ENCODE results near the gene STAC.
"Not testable (repeated sequence)": the region's sequence is repeated elsewhere in the genome, so short reads cannot be mapped to it uniquely, and the experiment has no call there.

The STAC gene

DNA sequence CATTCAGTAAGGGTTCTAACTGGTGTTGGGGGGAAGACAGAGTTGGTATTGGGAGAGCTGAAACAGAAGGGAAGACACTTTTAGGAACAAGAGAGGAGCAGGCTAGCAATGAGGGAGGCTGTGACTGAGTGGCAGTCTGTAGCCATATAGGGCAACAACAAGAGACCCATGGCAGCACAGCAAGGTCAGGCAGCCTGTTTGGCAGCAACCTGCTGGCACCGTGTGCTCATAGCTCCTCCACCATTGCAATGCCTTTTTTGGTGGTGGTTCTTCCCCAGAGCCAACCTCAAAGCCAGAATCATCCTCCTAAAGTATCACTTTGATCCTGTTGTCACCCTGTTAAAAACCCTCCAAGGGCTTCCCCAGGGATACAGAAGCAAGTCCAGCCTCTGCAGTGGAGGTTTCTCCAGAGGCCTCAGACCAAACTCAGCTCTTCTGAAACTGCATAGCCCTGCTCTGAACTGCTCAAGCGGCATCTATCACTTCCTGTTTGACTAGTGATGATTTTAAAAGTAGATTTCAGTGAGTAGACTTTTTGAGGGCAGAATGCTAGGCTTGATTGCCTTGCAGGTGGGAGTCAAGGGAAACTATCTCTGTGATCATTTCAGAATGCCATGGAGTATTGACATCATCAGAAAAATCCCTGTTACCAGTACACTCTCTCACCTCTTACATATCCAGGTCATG is 176.9 kb downstream of the STAC start:
- Histone ChIP-seq H3K36me3 (ENCODE audit: insufficient read depth, low read length) (no peaks in the 10 kb centered on the region), H3K9me3 (ENCODE audit: insufficient read depth, low read depth, low read length) (no peaks in the 10 kb centered on the region), H3K27me3 (ENCODE audit: insufficient read depth, low read length) (no peaks in the 10 kb centered on the region), H3K9ac (ENCODE audit: low read depth, low read length) (no peak overlapping the region), H3K4me3 (ENCODE audit: low read length) (no peak overlapping the region), H3K27ac (ENCODE audit: low read depth, low read length) (no peak overlapping the region), H3K4me1 (ENCODE audit: insufficient read depth, low read length) (no peaks in the 10 kb centered on the region)
- 92% methylated on average over 2 of the region's 2 CpGs for WGBS

DNA sequence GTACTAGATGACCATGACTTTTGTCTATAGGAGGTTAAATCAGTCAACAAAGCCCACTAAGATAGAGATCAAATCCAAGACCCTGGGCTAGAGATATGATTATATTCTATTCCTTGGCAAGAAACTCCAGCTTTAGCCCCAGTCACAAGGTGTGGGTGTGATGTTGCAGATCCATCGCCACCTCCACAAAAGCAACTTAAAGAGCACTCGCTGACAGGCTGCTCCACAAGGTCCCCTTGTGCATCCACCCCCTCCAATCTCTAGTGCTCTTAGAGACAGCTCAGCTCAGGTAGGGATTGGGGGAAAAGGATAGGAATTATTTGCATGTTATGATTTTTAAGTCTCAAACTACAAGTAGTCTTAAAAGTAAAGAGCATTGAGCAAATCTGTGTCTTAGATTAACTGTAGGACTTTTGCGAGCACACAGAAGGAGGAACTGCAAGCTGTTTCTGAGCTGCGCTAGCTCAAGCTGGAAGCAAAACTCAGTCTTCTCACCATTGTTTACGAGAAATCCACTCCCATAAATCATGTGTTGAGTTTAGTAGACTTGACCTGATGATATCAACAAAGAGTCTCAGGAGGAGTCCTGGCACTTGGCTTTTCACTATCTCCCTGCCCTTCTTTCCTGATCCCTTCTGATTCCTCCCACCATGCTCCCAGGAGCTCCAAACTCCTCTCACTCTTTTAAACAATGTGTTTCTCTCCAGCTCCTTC is 177.6 kb downstream of the STAC start:
- Histone ChIP-seq H3K27me3 (ENCODE audit: insufficient read depth, low read length) (no peaks in the 10 kb centered on the region), H3K27ac (ENCODE audit: low read depth, low read length) (no peak overlapping the region), H3K36me3 (ENCODE audit: insufficient read depth, low read length) (no peaks in the 10 kb centered on the region), H3K4me1 (ENCODE audit: insufficient read depth, low read length) (no peaks in the 10 kb centered on the region), H3K9me3 (ENCODE audit: insufficient read depth, low read depth, low read length) (no peaks in the 10 kb centered on the region), H3K9ac (ENCODE audit: low read depth, low read length) (no peak overlapping the region), H3K4me3 (ENCODE audit: low read length) (no peak overlapping the region)
- 91% methylated on average over 4 of the region's 5 CpGs for WGBS

DNA sequence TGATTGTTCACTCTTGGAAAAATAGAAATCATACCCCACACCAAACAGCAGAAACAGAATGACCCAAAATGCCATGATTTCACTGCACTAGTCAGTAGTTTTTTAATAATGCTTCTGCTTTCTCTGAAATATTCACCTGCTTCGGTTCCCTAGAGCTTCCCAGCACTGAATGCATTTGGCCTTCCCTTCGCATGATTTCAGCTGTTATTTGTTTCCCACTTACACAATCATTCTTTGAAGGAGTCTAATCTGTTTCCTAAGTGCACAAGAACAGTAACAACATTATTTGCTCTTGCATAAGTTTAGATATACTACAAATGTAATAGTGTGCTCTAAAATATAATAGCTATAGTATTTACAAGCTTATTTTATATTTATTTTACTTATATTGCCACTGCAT is 178.7 kb downstream of the STAC start:
- no peaks in the 10 kb centered on the region for H3K4me1 ChIP-seq (ENCODE audit: insufficient read depth, low read length)
- H3K27ac ChIP-seq (ENCODE audit: low read depth, low read length), result no peak overlapping the region
- H3K27me3 ChIP-seq (ENCODE audit: insufficient read depth, low read length), result no peaks in the 10 kb centered on the region
- H3K36me3 ChIP-seq (ENCODE audit: insufficient read depth, low read length), result no peaks in the 10 kb centered on the region
- 90% methylated on average over 2 of the region's 2 CpGs for WGBS
- no peak overlapping the region for H3K4me3 ChIP-seq (ENCODE audit: low read length)
- H3K9me3 ChIP-seq (ENCODE audit: insufficient read depth, low read depth, low read length), result no peaks in the 10 kb centered on the region
- H3K9ac ChIP-seq (ENCODE audit: low read depth, low read length), result no peak overlapping the region

DNA sequence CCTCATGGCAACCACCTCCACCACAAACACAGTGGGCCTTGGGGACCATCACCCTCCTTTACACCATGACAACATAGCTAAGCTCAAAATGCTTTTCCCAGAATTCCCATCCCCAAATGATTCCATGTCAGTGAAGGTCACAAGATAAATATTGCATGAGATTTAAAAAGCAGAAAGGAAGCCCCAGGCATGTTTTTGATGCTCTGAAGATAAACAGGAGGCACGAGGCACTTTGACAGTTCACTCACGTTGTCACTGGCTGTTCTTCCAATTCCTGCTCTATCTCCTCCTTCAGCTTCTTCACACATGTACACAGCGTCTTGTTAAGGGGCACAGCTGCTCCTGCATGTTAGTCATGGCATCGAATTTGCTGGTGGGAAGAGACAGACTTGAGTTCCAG is 180.4 kb downstream of the STAC start:
- Histone ChIP-seq H3K4me3 (ENCODE audit: low read length) (no peak overlapping the region), H3K27ac (ENCODE audit: low read depth, low read length) (no peak overlapping the region), H3K27me3 (ENCODE audit: insufficient read depth, low read length) (no peaks in the 10 kb centered on the region), H3K9me3 (ENCODE audit: insufficient read depth, low read depth, low read length) (no peaks in the 10 kb centered on the region), H3K9ac (ENCODE audit: low read depth, low read length) (no peak overlapping the region), H3K4me1 (ENCODE audit: insufficient read depth, low read length) (no peaks in the 10 kb centered on the region), H3K36me3 (ENCODE audit: insufficient read depth, low read length) (no peaks in the 10 kb centered on the region)
- 92% methylated on average over 4 of the region's 4 CpGs for WGBS

DNA sequence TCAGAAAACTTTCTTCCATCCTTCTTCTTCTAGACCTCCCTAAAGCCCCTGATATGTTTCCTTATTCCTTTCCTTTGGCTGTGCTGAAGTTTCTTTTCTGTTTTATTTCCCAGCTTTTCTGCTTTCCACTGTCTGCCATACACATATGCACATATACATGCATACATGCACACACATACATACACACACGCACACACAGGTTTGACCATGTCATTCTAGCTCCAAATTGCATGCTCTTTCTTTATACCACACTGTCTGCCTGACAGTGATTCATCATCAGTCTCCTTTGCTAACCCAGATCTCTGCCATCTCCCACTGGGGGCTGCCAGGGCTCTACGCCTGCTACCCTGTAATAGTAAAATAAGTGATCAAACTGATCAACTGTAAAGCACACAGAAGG is 181.3 kb downstream of the STAC start:
- Histone ChIP-seq H3K4me1 (ENCODE audit: insufficient read depth, low read length) (no peaks in the 10 kb centered on the region), H3K9me3 (ENCODE audit: insufficient read depth, low read depth, low read length) (no peaks in the 10 kb centered on the region), H3K36me3 (ENCODE audit: insufficient read depth, low read length) (no peaks in the 10 kb centered on the region), H3K9ac (ENCODE audit: low read depth, low read length) (no peak overlapping the region), H3K4me3 (ENCODE audit: low read length) (no peak overlapping the region), H3K27me3 (ENCODE audit: insufficient read depth, low read length) (no peaks in the 10 kb centered on the region), H3K27ac (ENCODE audit: low read depth, low read length) (no peak overlapping the region)
- 89% methylated on average over 2 of the region's 2 CpGs for WGBS

DNA sequence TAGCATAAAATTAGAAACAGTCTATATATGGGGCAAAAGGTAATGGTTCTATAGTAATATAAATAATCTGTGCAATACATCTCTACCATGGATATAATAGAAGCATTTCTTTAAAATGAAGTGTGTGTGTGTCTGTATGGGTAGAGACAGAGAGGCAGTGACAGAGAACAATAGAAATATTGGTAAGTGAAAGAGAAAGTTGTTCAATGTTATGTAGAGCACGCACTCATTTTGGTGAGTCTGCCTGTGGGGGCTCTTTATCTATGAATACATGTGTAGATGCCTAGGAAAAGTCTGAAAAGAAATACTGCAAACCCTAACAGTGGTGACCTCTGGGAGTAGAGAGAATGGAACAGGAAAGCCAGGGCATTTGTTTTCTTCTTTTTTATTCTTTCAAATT is 182.6 kb downstream of the STAC start:
- no peak overlapping the region for H3K4me3 ChIP-seq (ENCODE audit: low read length)
- no peak overlapping the region for H3K27ac ChIP-seq (ENCODE audit: low read depth, low read length)
- no peak overlapping the region for H3K9ac ChIP-seq (ENCODE audit: low read depth, low read length)
- H3K36me3 ChIP-seq (ENCODE audit: insufficient read depth, low read length), result no peaks in the 10 kb centered on the region
- no peaks in the 10 kb centered on the region for H3K9me3 ChIP-seq (ENCODE audit: insufficient read depth, low read depth, low read length)
- H3K27me3 ChIP-seq (ENCODE audit: insufficient read depth, low read length), result no peaks in the 10 kb centered on the region
- no peaks in the 10 kb centered on the region for H3K4me1 ChIP-seq (ENCODE audit: insufficient read depth, low read length)
- WGBS, result 93% methylated on average over 1 of the region's 1 CpG

DNA sequence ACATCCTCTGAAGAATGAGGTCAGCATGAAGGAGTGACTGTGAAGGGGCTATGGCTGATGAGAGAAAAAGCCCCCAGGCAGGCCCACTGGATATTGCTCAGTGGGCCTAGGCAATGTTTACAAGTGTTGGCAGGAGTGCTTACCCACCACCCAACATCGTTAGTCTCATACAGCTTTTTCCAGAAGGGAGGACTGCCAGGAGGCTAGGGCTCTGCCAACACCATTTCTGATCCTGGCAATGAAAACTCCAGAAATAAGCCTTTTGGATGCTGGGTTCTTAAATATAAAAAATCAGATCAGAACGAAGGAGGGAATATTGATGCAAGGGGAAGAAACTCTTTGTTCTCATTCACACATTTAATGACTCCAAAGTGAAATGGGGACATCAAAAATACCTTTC is 194.9 kb downstream of the STAC start:
- Histone ChIP-seq H3K27ac (ENCODE audit: low read depth, low read length) (no peak overlapping the region), H3K4me1 (ENCODE audit: insufficient read depth, low read length) (no peaks in the 10 kb centered on the region), H3K9me3 (ENCODE audit: insufficient read depth, low read depth, low read length) (peaks cover 21% of the 10 kb centered on the region), H3K36me3 (ENCODE audit: insufficient read depth, low read length) (no peaks in the 10 kb centered on the region), H3K4me3 (ENCODE audit: low read length) (no peak overlapping the region), H3K27me3 (ENCODE audit: insufficient read depth, low read length) (no peaks in the 10 kb centered on the region), H3K9ac (ENCODE audit: low read depth, low read length) (no peak overlapping the region)
- WGBS, result 78% methylated on average over 2 of the region's 2 CpGs

DNA sequence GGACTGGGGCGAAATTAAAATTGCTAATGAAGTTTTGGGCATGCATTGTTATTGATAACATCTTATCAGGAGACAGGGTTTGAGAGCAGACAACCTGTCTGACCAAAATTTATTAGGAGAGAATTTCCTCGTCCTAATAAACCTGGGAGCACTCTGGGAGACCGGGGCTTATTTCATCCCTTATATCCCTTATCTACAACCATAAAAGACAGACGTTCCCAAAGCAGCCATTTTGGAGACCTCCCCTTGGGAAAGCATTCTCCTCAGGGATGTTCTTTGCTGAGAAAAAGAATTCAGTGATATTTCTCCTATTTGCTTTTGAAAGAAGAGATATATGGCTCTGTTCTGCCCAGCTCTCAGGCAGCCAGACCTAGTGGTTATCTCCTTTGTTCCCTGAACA is 198.1 kb downstream of the STAC start:
- not testable (repeated sequence) for H3K27me3 ChIP-seq (ENCODE audit: insufficient read depth, low read length); H3K4me3 ChIP-seq (ENCODE audit: low read length); H3K36me3 ChIP-seq (ENCODE audit: insufficient read depth, low read length); H3K27ac ChIP-seq (ENCODE audit: low read depth, low read length); H3K9ac ChIP-seq (ENCODE audit: low read depth, low read length); H3K4me1 ChIP-seq (ENCODE audit: insufficient read depth, low read length)
- WGBS, result 87% methylated on average over 4 of the region's 4 CpGs
- H3K9me3 ChIP-seq (ENCODE audit: insufficient read depth, low read depth, low read length), result peaks cover 21% of the 10 kb centered on the region

DNA sequence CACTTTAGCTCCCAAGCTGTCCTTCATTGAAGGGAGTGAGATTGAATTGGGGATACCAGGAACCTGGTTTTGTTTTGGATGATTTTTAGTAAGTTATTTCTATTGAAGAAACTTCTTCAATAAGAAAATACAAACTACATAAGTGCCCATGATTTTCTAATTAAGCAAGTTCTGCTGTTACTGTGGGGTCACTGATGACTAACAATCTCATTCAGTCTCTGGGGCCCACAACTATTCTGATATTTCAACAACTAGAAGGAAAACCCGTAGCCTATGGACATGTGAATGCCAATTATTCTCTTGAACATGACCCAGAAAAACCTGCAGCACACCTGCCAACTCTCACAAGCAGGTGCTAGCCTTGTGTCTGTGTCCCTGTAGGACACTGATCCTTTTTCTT is 199.4 kb downstream of the STAC start:
- no peaks in the 10 kb centered on the region for H3K36me3 ChIP-seq (ENCODE audit: insufficient read depth, low read length)
- H3K4me3 ChIP-seq (ENCODE audit: low read length), result no peak overlapping the region
- H3K4me1 ChIP-seq (ENCODE audit: insufficient read depth, low read length), result no peaks in the 10 kb centered on the region
- no peak overlapping the region for H3K9ac ChIP-seq (ENCODE audit: low read depth, low read length)
- H3K27ac ChIP-seq (ENCODE audit: low read depth, low read length), result no peak overlapping the region
- no peaks in the 10 kb centered on the region for H3K27me3 ChIP-seq (ENCODE audit: insufficient read depth, low read length)
- H3K9me3 ChIP-seq (ENCODE audit: insufficient read depth, low read depth, low read length), result peaks cover 21% of the 10 kb centered on the region
- 92% methylated on average over 1 of the region's 1 CpG for WGBS

DNA sequence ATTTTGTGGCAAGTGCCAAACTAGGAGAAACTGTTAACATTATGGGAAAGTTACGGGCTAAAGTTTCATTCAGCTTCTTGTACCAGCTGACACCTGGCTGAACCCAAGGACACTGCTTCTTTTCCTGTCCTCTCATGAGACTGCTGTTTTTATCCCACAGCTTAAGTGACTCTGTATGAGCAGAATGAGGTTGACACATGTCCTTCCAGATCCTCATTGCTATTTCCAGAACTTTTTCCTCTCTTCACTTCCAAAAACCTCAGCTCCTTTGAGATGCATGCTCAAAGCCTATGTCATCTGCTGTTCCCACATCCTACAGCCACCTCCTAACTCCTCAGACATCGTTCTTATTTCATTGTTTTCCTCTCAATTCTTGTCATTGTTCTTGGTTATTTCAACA is 200.4 kb downstream of the STAC start:
- Histone ChIP-seq H3K4me3 (ENCODE audit: low read length) (no peak overlapping the region), H3K27ac (ENCODE audit: low read depth, low read length) (no peak overlapping the region), H3K4me1 (ENCODE audit: insufficient read depth, low read length) (no peaks in the 10 kb centered on the region), H3K9me3 (ENCODE audit: insufficient read depth, low read depth, low read length) (peaks cover 21% of the 10 kb centered on the region), H3K36me3 (ENCODE audit: insufficient read depth, low read length) (no peaks in the 10 kb centered on the region), H3K27me3 (ENCODE audit: insufficient read depth, low read length) (no peaks in the 10 kb centered on the region), H3K9ac (ENCODE audit: low read depth, low read length) (no peak overlapping the region)
- WGBS, result 84% methylated on average over 2 of the region's 2 CpGs

DNA sequence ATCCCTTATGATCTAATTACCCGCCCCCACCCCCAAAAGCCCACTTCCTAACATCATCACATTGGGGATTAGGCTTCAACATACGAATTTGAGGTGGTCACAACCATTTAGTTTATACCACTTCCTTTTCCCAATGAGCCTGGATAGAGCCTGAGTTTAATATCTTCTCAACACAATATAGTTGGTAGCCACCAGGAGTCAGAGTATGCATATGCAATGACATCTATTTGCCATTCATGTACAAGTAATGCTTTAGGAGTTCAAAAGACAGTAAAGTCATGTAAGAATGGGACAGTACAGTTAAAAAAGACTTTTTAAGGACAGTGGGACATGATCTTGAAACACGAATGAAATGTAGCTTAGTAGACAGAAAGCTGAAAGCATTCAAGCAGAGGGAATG is 211.7 kb downstream of the STAC start:
- Histone ChIP-seq H3K9me3 (ENCODE audit: insufficient read depth, low read depth, low read length) (no peaks in the 10 kb centered on the region), H3K4me3 (ENCODE audit: low read length) (no peak overlapping the region), H3K27ac (ENCODE audit: low read depth, low read length) (no peak overlapping the region), H3K36me3 (ENCODE audit: insufficient read depth, low read length) (no peaks in the 10 kb centered on the region), H3K27me3 (ENCODE audit: insufficient read depth, low read length) (no peaks in the 10 kb centered on the region), H3K9ac (ENCODE audit: low read depth, low read length) (no peak overlapping the region), H3K4me1 (ENCODE audit: insufficient read depth, low read length) (no peaks in the 10 kb centered on the region)
- WGBS, result 80% methylated on average over 3 of the region's 3 CpGs

DNA sequence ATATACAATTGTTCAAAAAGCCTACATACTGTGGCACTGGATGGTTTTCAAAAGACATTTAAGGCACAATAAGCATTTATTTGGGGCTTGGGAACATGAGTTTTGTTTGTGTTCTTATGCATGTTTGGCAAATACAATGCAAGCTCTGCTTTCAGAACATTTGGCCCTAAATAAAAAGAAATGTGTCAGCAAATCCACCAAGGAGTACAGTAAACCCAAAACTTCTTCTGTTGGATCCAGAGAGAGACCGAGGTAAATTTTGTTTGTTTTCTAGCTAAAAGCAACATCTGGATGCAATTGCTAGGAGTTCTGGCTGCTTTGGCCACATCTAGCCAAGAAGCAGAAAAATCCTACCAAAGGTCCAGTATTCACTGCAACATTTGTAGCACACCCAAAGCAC is 215.2 kb downstream of the STAC start:
- H3K27ac ChIP-seq (ENCODE audit: low read depth, low read length), result no peak overlapping the region
- no peaks in the 10 kb centered on the region for H3K4me1 ChIP-seq (ENCODE audit: insufficient read depth, low read length)
- H3K9me3 ChIP-seq (ENCODE audit: insufficient read depth, low read depth, low read length), result no peaks in the 10 kb centered on the region
- H3K27me3 ChIP-seq (ENCODE audit: insufficient read depth, low read length), result no peaks in the 10 kb centered on the region
- WGBS, result 100% methylated on average over 1 of the region's 1 CpG
- no peak overlapping the region for H3K4me3 ChIP-seq (ENCODE audit: low read length)
- H3K36me3 ChIP-seq (ENCODE audit: insufficient read depth, low read length), result no peaks in the 10 kb centered on the region
- H3K9ac ChIP-seq (ENCODE audit: low read depth, low read length), result no peak overlapping the region

Data from HUES64 (cell line).